Epithelial cell of prostate (primary cell): ENCODE measurements around the gene BTBD9.
"Not testable (repeated sequence)": the region's sequence is repeated elsewhere in the genome, so short reads cannot be mapped to it uniquely, and the experiment has no call there.

Experiments used
- DNase-seq: peaks from one replicate; pipeline ENCODE4 v3.0.0-alpha.2; 2011; ENCODE audit warnings: low read depth, low spot score
- H3K27ac ChIP-seq: fragments of 450-650 bp; 2 replicates; pipeline ENCODE4 v1.5.1; 2017; ENCODE audit warnings: mild to moderate bottlenecking

BTBD9 gene

GRCh38 chr6:38650207-38650752 is 10.6 kb upstream of the BTBD9 start:
- H3K27ac ChIP-seq = no peak overlapping the region
- DNase-seq = no peak

- no peak overlapping the region for H3K27ac ChIP-seq
- DNase-seq = no peak
Observed at GRCh38 chr6:38649744-38650143, 10.0 kb upstream of the BTBD9 start.

- DNase-seq = no peak
- H3K27ac ChIP-seq = no peak overlapping the region
Observed at GRCh38 chr6:38648629-38649028, 8.9 kb upstream of the BTBD9 start.

DNA sequence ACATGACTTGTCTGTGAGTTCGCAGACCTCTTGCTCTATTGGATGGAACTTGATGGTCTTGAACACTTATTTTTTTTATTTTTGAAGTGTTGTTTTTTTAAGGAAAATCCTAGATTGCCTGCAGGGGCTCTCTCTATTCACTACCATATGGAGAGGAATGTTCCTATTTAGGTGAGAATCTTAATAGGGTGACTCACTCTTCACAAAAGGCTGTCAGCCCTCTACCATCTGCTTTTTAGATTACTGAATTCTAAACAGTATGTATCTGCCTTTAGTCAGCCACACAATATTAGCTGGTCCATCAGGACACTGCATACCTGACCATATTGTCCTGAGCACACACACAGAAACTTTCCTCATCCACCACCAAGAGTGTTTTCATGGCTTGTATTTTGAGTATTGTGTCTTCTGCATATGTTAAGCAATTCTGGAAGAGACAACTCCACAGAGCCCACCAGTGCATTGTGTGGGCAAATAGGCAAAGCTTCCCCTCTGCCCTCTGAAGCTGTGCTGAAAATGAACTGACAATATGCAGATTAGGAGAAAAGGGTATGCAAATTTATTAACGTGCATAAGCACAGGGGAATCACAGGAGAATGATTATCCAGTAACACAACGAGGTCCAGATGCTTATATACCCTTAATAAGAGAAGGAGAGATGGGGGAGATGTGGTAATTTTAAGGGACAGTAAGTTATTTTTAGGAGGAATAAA is 6.6 kb upstream of the BTBD9 start:
- no peak for DNase-seq
- no peak overlapping the region for H3K27ac ChIP-seq

- H3K27ac ChIP-seq = no peak overlapping the region
- DNase-seq = no peak
Observed at GRCh38 chr6:38644951-38645350, 5.2 kb upstream of the BTBD9 start.

DNA sequence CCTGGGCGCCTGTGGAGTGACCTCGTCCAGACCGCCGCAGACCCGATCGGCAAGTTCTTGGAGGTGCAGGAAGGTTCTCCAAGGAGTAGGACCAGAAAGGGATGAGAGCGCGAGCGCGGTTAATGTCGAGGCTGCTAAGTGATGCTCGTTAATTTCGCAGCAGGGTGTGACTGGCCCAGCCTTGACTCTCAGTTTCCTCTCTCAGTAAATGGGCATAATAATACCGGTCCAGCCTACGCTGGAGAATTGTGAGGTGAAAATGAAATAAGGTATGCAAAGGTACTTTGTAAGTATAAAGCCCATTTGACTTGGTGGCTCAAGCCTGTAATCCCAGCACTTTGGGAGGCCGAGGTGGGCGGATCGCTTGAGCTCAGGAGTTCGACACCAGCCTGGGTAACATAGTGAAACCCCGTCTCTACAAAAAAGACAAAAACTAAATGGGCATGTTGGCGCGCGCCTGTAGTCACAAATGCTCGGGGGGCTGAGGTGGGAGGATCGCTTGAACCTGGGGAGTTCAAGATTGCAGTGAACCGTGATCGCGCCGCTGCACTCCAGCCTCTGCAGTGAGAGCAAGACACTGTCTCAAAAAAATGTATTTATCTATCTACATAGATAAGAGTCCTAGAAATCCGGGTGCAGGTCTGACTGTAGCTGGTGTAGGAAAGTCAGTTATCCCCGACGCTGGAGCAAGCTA is 634 bp upstream of the BTBD9 start:
- peak; percentile 10 for DNase-seq
- H3K27ac ChIP-seq = peak overlapping the region; percentile 71

GRCh38 chr6:38638941-38639497 is 710 bp downstream of the BTBD9 start:
- no peak for DNase-seq
- H3K27ac ChIP-seq = peak overlapping the region; percentile 71

GRCh38 chr6:38637756-38638155 is 2.0 kb downstream of the BTBD9 start:
- DNase-seq = no peak
- H3K27ac ChIP-seq = no peak overlapping the region

DNA sequence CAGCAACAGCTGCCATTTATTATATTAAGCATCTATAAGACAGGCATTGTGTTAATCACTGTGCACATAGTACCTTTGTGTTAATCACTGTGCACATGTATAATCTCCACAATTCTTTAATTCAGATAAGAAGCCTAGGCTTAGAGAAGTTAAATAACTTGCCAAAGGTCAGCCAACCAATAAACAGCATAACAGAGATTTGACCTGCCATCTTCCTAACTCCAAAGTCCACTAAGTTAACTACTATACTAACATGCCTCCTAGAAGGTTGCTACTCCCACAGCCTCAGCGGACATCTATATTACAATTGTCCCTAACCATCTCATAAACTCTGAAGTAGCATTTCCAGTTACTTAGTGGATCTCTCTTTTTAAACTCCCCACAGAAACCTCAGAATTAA is 3.7 kb downstream of the BTBD9 start:
- H3K27ac ChIP-seq = no peak overlapping the region

DNA sequence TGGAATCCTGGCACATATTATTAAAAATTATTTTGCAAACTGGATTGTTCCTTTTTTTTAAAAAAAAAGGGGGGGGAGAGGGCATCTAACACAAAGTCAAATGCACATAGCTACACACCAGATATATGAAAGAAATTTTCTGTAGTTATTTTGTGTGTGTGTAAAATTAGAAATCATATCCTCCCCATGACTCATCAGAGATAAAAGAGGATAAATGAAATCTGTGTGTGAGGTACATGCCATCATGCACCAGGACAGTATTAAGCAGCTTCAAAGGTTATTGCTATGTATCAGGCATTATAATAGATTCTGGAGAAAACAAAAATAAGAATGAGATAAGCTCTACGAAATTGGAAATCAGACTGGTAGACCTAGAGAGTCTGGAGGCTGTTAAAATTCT is 5.2 kb downstream of the BTBD9 start:
- no peak for DNase-seq
- H3K27ac ChIP-seq = no peak overlapping the region

More for the DNA sequence above, 3.7 kb downstream of the BTBD9 start:
- no peak for DNase-seq

DNA sequence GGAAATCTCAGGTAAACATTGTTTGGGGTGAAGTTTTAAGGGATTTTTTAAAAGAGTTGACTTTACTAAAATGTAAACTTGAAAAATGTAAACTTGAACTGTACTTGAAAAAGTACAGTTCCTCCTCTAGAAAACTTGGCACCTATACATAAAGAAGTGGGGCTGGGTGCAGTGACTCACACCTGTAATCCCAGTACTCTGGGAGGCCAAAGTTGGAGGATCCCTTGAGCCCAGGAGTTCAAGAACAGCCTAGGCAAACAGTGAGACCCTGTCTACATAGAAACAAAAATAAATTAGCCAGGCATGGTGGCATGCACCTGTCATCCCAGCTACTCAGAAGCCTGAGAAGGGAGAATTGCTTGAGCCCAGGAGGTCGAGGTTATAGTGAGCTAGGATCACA is 7.2 kb downstream of the BTBD9 start:
- no peak overlapping the region for H3K27ac ChIP-seq

DNA sequence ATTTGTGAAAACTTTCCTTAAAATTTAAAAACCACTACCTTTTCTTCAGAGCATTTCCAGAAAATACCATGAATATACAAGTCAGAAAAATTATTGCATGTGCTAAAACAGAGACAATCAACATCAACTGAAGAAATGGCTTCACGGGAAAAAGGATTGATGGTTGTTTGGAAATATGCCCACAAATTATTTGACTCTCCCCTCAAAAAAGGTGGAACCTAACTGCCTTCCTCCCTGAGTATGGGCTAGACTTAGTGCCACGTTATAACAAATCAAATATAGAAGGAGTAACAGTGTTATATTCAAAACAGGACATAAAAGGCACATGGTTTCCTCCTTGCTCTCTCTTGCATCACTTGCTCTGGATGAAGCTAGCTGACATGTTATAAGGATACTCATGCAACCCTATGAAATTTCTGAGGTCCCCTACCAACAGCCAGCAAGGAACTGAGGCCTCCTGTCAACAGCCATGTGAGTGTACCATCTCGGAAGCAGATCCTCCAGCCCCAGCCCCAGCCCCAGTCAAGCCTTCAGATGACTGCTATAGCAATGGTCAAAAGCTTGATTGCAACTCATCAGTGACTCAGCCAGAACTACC is 8.4 kb downstream of the BTBD9 start:
- H3K27ac ChIP-seq = no peak overlapping the region
- no peak for DNase-seq

More for the DNA sequence above, 7.2 kb downstream of the BTBD9 start:
- DNase-seq = no peak

DNA sequence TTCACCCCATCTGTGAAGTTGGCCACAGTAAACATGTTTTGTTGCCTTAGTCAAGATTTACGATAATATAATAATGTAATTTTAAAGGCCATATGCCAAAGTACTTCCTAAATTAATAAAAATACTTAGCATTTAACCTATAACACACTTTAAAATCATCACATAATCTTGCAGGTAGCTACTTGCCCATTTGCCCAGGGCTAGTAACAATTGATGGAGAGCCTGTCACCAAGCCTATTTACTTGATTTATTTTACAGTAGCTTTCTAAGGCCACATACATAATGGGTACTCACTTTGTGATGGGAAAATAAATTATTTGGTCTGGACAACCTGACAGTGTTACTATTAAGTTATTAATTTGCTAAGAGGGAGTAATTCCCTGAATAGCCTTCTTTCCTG is 14.5 kb downstream of the BTBD9 start:
- DNase-seq = no peak
- no peak overlapping the region for H3K27ac ChIP-seq

DNA sequence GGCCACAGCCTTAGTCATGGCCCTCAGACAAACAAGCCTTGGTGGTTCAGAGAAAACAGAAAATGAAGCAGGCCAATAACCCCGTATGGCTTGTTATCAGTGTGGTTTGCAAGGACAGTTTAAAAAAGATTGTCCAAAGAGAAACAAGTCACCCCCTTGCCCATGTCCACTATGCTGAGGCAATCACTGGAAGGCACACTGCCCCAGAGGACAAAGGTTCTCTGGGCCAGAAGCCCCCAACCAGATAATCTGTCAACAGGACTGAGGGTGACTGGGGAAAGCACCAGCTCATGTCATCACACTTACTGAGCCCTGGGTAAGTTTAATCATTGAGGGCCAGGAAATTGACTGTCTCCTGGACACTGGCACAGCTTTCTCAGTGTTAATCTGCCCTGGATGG is 20.4 kb downstream of the BTBD9 start:
- not testable (repeated sequence) for DNase-seq, H3K27ac ChIP-seq

DNA sequence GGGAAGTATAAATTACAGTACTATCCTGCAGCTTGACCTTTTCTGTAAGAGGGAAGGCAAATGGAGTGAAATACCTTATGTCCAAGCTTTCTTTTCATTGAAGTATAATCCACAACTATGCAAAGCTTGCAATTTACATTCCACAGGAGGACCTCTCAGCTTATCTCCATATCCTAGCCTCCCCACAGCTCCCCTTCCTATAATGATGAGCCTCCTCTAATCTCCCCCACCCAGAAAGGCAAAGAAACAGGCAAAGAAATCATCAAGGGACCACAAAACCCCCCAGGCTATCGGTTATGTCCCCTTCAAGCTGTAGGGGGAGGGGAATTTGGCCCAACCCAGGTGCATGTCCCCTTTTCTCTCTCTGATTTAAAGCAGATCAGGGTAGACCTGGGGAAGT is 21.4 kb downstream of the BTBD9 start:
- DNase-seq, H3K27ac ChIP-seq: not testable (repeated sequence)

DNA sequence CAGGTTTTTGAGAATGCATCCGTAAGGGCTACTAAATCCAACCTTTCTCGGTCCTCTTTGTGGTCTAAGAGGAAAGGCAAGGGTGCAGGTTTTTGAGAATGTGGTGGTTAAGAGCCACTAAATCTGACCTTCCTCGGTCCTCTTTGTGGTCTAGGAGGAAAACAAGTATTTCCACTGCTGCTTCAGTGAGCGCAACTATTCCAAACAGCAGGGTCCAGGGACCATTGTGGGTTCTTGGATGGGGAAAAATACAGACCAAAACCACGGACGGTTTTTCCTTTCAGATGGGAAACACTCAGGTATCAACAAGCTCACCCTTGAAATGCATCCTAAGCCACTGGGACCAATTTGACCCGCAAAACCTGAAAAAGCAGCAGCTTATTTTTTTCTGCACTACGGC is 21.9 kb downstream of the BTBD9 start:
- no peak overlapping the region for H3K27ac ChIP-seq
- no peak for DNase-seq

DNA sequence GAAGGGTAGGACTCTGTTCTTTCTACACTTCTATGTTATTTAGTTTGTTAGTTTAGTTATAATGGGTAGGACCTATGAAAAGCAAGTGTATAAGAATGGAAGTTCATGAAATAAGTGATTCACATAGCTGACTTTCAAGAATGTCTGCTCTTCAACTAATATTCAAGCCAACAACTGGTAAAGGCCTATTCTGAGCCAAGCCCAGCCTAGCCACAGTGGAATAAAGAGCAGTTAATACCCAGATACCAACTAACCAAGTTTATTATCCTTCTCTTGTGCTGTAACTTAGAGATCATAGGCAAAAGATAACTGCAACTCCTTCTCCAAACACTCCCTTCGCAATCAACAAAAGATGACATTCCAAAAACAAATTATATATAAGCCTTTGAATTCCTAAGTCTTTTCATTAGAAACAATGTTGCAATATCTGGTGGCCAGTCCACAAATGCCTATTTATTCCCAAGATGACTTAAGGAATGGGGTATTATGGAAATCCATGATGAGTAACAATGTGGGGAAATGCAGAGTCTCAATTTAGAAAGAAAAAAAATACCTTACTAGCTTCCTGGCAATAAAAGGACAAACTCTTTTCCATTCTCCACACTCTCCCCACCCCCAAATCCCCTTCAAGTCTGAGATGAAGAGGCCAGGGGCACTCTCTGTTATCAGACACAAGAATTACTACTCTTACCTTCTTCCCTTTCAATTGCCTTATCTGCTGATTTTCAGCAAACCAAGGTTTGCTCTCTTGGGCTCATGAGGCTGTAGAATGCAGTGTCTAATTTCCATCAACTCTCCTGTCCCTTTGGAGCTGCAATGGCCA is 27.4 kb downstream of the BTBD9 start:
- DNase-seq = no peak
- no peak overlapping the region for H3K27ac ChIP-seq

- H3K27ac ChIP-seq = no peak overlapping the region
- no peak for DNase-seq
Observed at GRCh38 chr6:38610050-38610625, 29.6 kb downstream of the BTBD9 start.

GRCh38 chr6:38604700-38605099 is 35.0 kb downstream of the BTBD9 start:
- no peak overlapping the region for H3K27ac ChIP-seq
- no peak for DNase-seq

- no peak overlapping the region for H3K27ac ChIP-seq
- DNase-seq = no peak
Observed at GRCh38 chr6:38603966-38604365, 35.8 kb downstream of the BTBD9 start.
